NCI-H1048 (cell line): ENCODE data around the gene HCRTR1.

Experiments
- DNase-seq: peaks from one replicate; lab custom pipeline; 2025; lab: John Stamatoyannopoulos, UW

The HCRTR1 gene

DNA sequence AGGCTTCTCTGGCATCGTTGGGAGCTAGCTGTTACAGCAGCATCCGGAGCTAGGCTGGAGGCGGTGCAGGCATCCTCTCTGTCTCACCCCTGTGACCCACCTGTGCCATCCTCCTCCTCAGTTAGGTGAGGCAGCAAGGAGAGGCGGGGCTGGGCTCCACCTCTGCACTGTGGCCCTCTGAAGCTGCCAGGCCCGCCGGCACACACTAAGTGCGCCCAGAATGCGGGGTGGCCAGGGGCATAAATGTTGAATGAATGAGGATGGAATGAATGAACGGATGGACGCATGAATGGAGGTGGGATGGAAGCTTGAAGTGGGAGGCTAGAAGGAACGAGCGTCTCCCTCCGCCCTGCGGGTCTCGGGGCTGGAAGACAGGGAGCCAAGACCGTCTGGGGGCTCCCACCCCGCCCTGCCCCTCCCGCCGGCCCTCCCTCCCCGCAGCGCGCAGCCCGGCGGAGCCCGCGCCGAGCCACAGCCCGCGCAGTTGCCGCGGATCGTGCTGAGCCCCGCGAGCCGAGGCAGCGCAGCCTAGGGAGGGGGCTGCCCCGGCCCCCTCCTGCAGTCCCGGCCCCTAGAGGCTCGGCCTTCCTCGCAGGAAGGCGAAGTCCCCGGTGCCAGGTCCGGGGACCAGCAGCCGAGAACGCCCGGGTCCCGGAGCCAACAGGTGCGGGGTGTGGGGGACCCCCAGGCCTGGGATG is at the start of gene HCRTR1:
HCRTR1 (plus strand) TSS at position 472 of the 698 bp plus-strand sequence. CDS start 1,504 bp downstream, outside the sequence.
- DNase-seq: no peak

DNA sequence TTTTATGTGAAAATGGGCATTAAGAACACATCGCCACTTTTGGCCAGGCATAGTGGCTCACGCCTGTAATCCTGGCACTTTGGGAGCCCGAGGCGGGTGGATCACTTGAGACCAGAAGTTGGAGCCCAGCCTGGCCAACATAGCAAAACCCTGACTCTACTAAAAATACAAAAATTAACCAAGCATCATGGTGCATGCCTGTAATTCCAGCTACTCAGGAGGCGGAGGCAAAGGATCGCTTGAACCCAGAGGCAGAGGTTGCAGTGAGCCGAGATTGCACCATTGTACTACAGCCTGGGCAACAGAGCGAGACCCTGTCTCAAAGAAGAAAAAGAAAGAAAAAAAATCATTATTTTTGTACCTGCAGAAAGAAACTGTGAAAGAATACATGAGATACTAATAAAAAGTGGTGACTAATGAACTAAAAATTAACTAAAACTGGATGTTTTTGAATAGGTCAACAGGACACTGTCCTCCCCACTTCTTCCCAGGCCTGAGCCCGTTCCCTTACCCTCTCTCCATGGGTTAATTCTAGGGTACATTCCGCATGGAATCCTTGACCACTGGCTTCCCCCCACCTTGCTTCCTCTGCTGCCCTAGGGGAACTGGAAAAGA is 49.4 kb upstream of the HCRTR1 start:
- no peak for DNase-seq

- DNase-seq: no peak
Measured at GRCh38 chr1:31568895-31569595, 48.4 kb upstream of the HCRTR1 start.

- DNase-seq: no peak
Measured at GRCh38 chr1:31569596-31570173, 47.8 kb upstream of the HCRTR1 start.

DNA sequence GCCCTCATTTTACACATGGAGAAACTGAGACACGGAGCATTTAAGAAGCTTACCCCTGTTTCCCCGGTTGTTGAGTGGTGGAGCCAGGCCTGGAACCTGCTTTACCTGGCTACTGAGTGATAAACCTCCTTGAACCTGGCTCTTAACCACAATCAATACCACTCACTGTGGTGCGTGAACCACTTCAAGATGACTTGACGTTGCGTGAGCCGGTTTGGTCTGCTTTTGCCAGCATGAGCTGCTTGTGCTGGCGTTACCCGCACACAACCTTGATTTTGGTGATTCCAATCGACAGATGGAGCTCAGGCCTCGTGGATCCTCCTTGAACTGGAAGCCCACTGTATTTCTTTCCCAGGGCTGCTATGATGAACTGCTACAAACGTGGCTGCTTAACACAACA is 47.3 kb upstream of the HCRTR1 start:
- no peak for DNase-seq

- no peak for DNase-seq
Measured at GRCh38 chr1:31570906-31571305, 46.6 kb upstream of the HCRTR1 start.

DNA sequence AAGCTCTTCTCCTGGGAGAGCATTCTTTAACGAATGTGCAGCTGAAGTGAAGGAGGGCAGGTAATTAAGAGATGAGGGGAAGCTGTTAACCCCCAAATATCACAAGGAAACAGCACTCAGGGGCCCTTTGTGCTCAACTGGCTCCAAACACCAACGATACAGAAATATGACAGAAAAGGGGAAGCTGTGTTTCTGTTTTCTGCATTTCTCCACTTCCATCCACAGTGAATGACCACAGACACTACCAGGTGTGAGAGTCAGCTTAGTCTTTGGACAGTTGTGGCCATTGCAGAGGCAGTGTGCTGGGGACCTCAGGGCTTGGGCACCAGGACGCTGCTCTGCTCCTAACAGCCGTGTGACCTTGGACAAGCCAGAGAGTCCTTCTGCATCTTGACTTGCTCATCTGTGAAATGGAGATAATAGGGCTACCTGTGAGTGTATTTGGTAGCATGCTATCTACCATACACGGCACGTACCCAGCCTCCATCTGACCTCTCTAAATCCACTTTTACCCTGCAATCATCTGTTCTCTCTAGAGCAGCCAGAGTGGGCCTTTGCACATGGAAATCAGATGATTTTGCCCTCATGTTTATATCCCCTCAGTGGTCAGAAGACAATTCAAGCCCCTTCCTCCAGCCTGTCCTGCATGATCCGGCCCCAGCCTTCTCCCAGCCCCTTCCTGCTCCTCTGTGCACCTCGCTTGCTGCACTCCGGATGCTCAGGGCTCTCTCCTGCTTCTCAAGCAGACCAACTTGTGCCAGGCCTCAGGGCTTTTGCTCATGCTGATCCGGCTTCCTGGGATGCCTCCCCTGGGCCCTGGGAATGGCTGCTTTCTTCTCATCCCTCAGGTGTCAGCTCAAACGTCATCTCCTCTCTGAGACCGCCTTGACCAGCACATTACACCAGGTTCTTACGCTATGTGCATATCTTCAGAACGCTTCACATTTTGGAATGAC is 45.9 kb upstream of the HCRTR1 start:
- no peak for DNase-seq

GRCh38 chr1:31572323-31573104 is 45.0 kb upstream of the HCRTR1 start:
- no peak for DNase-seq

DNA sequence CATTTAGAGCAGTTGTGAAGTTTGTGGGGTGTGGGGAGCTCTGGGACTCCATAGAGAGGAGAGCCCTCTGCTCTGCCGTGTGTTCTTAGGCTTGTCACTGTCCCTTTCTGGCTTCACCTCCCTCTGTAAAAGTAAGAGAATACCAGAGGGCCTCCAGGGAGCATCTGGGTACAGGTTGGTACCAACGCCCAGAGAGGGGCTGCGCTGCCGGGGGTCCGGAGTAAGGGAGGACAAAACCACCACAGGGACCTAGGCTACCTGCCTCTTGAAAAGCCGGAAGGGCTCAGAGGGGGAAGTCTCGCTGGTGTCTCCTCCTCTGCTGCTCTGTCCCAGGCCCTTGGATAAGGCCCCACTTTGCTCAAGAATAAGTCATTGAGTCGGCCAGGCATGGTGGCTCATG is 44.2 kb upstream of the HCRTR1 start:
- no peak for DNase-seq

DNA sequence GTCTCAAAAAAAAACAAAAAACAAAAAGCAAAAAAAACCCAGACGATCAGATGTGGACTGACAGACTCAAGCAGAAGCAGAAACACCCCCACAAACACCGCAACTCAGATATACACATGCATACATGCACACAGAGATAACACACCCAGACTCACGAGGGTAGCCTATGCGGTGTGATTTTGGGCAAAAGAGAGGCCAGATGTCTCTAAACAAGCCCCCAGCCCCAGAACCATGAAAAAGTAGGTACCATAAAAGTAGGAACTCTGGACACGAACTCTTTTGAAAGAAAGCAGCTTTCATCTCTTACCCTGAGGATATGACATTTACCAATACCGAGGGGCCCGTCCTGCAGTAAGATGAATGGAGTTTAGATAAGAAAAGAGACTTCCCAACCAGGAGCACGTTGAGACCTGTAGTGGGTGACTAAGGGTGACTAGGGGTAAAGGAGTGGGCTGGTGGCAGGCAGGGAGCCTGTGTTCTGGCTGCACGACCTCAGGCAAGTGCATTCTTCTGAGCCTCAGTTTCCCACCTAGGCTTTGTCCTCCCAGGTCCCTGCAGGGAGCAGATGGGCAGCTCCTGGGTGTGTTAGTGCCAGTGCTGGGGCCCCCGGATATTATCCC is 42.6 kb upstream of the HCRTR1 start:
- DNase-seq: no peak

DNA sequence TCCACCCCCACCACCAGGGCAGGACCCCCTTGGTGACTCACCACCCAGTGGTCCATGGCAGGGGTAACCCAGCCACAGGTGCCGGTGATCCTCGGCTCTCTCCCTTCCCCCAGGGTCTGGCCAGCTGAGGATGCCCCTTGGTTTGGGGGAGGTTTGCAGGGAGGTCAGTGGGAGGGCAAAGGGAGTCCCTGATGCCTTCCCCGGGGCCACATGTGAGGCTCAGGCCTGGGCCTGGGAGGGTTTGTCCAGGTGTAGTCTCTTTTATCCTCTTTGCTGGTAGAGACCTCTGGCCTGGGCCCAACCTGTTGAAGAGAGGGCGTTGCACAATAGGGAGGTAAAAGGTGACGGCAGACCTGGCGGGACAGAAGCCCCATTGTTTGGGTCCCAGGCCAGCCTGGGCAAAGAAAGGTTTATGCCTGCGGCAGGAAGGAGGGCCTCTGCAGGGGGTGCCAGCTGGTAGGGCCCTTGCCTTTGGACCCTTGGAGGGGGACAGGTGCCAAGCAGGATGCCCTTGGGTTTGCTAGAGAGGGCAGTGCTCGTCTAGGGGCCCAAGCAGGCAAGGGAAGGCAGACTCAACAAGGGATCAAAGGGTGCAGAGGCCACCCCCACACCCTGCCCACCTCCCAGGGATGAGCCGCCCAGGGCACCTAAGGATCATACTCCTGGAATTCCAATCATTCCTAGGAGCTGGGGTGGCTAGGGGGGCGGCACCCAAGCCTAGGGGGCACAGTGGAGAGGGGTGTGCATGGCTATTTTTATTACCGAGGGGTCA is 41.9 kb upstream of the HCRTR1 start:
- no peak for DNase-seq

DNA sequence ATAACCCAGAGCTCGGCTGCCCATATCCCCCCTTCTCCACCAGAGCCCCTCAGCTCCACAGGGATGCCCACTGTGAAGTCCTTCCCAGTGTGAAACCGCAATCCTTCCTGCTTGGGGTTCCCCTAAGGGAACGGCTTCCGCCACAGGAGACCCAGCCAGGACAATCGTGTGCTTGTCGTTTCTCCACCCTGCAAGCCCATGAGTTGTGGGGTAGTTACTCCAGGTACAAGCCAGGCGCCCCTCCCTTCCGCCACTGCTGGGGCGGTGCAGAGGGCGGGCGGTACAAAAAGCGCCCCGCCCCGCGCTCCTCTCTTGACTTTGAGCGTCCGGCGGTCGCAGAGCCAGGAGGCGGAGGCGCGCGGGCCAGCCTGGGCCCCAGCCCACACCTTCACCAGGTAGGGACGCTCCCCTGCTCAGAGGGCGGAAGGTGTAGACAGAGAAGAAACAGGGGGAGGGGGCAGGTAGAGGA is 41.3 kb upstream of the HCRTR1 start, which contains the start of gene TINAGL1:
TINAGL1 (plus strand) TSS at position 315 of the 469 bp plus-strand sequence. CDS start 634 bp downstream, outside the sequence.
- no peak for DNase-seq

DNA sequence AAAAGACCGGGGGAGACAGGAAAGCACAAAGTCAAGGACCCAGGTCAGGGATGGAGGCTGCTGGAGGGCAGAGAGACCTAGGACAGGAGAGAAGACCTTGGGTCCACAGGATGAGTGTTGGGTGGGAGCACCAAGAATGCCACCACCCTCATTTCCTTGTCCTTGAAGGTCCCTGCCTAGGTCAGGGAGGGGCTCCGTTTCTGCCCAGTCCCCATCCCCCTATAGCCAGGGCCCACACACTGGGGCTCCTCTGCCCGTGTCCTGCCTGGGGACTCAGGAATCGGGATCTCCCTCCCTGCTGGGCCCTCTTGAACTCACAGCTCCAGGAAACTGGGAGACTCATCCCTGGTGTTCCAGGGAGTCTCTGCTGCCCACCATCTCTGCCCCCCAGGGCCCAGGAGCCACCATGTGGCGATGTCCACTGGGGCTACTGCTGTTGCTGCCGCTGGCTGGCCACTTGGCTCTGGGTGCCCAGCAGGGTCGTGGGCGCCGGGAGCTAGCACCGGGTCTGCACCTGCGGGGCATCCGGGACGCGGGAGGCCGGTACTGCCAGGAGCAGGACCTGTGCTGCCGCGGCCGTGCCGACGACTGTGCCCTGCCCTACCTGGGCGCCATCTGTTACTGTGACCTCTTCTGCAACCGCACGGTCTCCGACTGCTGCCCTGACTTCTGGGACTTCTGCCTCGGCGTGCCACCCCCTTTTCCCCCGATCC is 40.6 kb upstream of the HCRTR1 start:
- no peak for DNase-seq

DNA sequence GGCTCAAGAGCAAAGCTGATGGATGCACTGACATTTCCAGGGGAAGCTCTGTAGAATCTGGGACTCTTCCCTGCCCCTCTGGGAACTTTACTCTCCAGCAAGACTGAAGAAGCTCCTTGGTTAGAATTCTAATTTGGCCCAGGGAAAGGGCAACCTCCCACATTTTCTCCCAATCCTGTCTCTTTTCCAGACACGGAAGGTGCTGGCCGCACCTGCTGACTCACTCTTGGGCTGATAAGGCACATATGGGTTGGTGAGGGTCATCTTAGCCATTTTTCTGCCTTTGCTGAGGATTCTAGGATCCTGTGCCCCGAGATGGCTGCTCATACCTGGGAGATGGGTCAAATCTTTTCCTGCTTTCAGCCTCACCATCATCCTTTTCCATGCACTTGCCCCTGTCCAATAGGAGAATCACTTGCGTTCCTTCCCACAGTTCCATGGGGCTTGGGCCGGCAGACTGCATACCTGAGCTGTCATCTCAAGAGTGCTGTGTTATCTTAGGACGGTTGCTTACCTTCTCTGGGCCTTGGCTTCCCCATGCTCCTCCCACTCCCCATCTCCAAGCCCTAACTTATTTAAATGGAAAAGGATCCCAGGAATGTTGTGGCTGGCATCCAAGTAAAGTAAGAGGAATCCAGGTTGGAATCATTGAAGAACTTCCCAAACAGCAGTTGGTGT is 39.8 kb upstream of the HCRTR1 start:
- DNase-seq: no peak

GRCh38 chr1:31579374-31579773 is 38.1 kb upstream of the HCRTR1 start:
- no peak for DNase-seq

DNA sequence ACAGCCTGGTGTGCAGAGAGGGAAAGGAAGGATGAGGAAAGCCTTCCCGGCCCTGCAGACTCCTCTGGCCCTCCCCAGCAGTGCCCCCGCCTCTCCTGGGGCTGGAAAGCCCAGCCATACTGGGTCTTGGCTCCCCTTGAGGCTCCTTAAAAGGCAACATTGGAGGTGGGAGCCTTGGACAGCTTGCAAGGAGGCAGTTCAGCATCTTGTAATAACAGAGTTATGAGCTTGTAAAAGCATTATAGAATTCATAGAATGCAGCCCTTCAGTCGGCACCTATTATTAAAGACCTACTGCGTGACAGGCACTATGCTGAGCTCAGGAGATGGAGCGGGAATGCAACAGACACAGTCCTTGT is 37.0 kb upstream of the HCRTR1 start:
- no peak for DNase-seq

DNA sequence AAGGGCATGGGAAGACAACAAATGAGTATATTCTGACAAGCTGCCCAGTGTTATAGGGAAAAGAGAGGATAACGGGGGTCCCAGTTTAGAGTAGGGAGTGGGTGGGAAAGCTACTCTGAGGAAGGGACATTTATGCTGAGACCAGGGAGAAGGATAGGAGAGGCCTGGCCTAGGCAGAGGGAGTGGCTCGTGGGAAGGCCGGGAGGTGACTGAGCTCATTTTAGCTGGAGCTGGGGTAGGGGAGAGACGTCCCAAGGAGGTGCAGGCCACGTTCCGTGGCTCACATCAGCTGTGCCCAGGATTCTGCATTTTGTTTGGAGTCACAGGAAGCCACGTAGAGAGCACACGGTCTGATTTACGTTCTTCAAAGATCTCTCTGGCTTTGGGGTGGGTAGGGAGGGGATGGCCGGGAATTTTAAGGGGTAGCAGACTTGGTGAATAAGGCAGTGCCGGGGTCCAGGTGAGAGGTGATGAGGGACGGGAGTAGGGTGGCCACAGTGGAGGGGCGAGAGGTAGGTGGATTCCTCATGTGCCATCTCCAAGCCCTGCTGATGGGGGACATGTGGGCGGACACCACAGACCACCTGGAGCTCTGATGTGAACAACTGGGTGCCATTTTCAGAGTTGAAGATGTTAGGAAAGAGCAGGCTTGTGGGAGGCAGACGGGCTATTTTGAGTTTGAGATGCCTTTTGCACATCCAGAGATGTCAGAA is 36.4 kb upstream of the HCRTR1 start:
- no peak for DNase-seq
